Tongue (tissue), 3 donors: Measurements from ENCODE around the gene AKIP1. TPM values are rescaled to one million over a fixed set of nuclear protein-coding genes. Genes with fewer than 3 reads are reported as not detected.

ENCODE experiments used
- DNase-seq: peaks from one replicate; pipeline ENCODE4 v3.0.0-alpha.2; 2015
- small RNA-seq: library from RNA; depleted of rRNA; stranded (forward); fragments of <200 nt; gene quantifications from one replicate; pipeline ENCODE3, GENCODE V24; 2014; ENCODE audit warnings: low replicate concordance
- total RNA-seq: library from RNA; depleted of rRNA; stranded (reverse); fragments of >200 nt; gene quantifications from one replicate; pipeline ENCODE4 v1.2.3, GENCODE V29; 2014

The AKIP1 gene
- total RNA-seq, 1 donor from 2014 or later: 48.1 TPM

DNA sequence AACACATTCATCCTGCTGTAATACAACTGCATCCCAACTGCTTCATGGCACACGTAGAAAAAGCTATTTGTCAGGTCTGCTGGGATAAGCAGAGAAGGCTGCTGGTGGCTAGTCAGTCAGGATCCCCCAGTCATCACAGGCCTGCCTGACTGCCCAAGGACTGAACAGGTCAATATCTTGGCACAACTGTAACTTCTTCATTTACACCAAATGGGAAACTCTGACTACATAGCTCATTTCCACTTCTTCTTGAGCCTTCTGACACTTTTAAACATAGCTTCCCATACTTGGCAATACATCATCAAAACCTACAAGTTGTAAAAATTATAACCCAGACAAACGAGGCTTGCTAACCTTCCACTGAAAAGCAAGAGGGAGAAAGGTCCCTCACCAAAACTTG lies 50.4 kb downstream of the AKIP1 start:
- DNase-seq: no peak

- no peak for DNase-seq
These were observed 51.9 kb downstream of the AKIP1 start for GRCh38 chr11:8962841-8963240.

GRCh38 chr11:8963569-8964323 lies 52.8 kb downstream of the AKIP1 start:
- peak; percentile 82 for DNase-seq

DNA sequence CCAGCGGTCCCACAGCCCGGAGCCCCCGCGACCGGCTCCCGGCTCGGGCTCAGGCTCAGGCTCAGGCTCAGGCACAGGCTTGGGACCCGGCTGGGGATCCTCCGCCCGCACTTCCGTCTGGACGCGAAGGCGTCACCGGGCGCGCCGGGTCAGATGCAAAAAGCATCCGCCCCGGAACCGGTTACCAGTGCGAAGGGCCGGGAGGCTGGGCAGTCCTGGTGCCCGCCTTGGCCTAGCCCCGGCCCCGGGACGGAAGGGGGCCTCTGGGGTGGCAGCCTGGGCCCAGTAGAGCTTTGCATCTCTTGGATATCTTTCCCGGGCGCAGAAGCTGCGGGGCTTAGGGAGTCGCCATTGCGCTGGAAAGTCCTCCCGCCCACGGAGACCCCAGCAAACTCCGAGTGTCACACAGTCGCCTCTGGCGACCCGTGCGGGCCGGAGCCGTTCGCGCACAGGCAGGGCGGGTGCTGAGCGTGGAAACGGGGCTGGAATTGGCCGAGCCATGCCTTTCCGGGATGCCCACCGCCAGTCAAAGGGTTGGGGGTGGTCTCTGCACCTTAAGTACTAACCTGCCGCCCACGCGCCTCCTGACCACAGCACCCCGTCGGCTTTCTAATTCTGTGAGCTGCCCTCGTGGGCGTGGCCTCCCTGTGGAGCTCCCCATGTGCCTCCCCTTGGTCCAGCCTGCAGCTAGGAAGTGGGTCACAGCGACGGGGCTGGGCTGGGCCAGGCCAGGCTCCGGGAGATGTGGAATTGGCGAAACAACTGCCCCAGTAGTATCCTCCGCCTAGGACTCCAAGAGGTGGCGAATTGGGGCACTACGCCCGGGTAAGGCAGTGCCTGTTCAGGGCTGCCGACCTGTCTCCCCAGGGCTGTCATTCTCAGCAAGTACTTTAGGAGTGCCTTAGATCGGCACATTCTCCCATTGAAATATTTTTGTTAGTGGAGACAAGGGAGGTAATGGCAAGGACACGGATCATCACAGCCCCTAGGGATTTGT lies 53.6 kb downstream of the AKIP1 start, which contains the start of gene TMEM9B:
TSS of gene TMEM9B (minus strand) at position 119 of the 997 bp plus-strand sequence. CDS start 129 bp downstream, outside the sequence.
- peak; percentile 94 for DNase-seq

DNA sequence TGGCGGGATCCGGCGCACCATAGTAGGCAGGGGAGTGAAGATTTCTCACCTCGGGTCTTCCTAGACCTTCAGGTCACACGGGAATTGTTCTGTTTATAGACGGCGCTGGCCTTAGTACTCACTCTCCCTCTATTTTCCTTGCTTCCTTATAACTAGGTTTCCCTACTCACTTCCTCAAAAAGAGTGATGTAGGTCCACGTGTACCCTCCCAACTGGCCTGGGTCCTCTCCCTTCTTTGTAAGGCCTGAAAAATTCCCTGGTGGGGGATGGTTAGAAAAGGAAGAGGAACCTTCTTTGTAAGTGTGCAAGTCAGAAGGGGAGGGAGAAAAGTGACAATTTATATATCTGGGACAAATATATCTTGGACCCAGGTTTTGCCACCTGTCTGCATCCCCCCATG lies 56.2 kb downstream of the AKIP1 start:
- no peak for DNase-seq

Small RNA genes lying within 50 kb of the gene (small RNA-seq; reads per million reads assigned to genes)
- not detected for gene RF00019

Other genes with a start within 250 kb of the AKIP1 start
- gene TRIM66, start 228.5 kb upstream of the AKIP1 start, total RNA-seq: 10.4 TPM
- 814 TPM for gene RPL27A, start 228.4 kb upstream of the AKIP1 start, total RNA-seq
- gene C11orf16, start 21.8 kb downstream of the AKIP1 start, total RNA-seq: not detected
- not detected for gene ASCL3, start 31.8 kb downstream of the AKIP1 start, total RNA-seq
- 30.2 TPM for gene TMEM9B, start 53.3 kb downstream of the AKIP1 start, total RNA-seq
- 0.62 TPM for gene NRIP3, start 92.8 kb downstream of the AKIP1 start, total RNA-seq
- 53.9 TPM for gene SCUBE2, start 180.4 kb downstream of the AKIP1 start, total RNA-seq